AG08396 (cell line): ENCODE measurements around the gene UBE4B.
A peak's percentile ranks its signal among the peaks of the same experiment; 100 is the strongest.

ENCODE experiments used
- DNase-seq: peaks from one replicate; pipeline ENCODE4 v3.0.0; 2012; ENCODE audit warnings: low spot score, mixed read lengths

UBE4B gene

GRCh38 chr1:10042746-10043145 is 10.0 kb downstream of the UBE4B start:
- no peak for DNase-seq

- DNase-seq: peak; percentile 43
Measured at GRCh38 chr1:10045480-10046355, 13.0 kb downstream of the UBE4B start.

GRCh38 chr1:10046356-10047085 is 13.8 kb downstream of the UBE4B start:
- no peak for DNase-seq

GRCh38 chr1:10048601-10049000 is 15.8 kb downstream of the UBE4B start:
- no peak for DNase-seq

- no peak for DNase-seq
Measured at GRCh38 chr1:10050611-10051010, 17.9 kb downstream of the UBE4B start.

- no peak for DNase-seq
Measured at GRCh38 chr1:10051656-10052055, 18.9 kb downstream of the UBE4B start.

GRCh38 chr1:10052347-10052746 is 19.6 kb downstream of the UBE4B start:
- no peak for DNase-seq

- no peak for DNase-seq
Measured at GRCh38 chr1:10054465-10054864, 21.7 kb downstream of the UBE4B start.

GRCh38 chr1:10056599-10056987 is 23.8 kb downstream of the UBE4B start:
- DNase-seq: no peak

- DNase-seq: no peak
Measured at GRCh38 chr1:10057343-10057742, 24.6 kb downstream of the UBE4B start.

- DNase-seq: no peak
Measured at GRCh38 chr1:10057796-10058195, 25.0 kb downstream of the UBE4B start.

GRCh38 chr1:10059342-10059718 is 26.6 kb downstream of the UBE4B start:
- DNase-seq: no peak

GRCh38 chr1:10060311-10061100 is 27.7 kb downstream of the UBE4B start:
- no peak for DNase-seq

GRCh38 chr1:10061276-10061675 is 28.5 kb downstream of the UBE4B start:
- DNase-seq: no peak

- no peak for DNase-seq
Measured at GRCh38 chr1:10063878-10064277, 31.1 kb downstream of the UBE4B start.

GRCh38 chr1:10064416-10065343 is 31.9 kb downstream of the UBE4B start:
- DNase-seq: no peak

GRCh38 chr1:10065344-10065685 is 32.6 kb downstream of the UBE4B start:
- DNase-seq: no peak

- DNase-seq: no peak
Measured at GRCh38 chr1:10065760-10066159, 33.0 kb downstream of the UBE4B start.

- DNase-seq: no peak
Measured at GRCh38 chr1:10068605-10069294, 36.0 kb downstream of the UBE4B start.

- DNase-seq: no peak
Measured at GRCh38 chr1:10070206-10070605, 37.4 kb downstream of the UBE4B start.

GRCh38 chr1:10071640-10072039 is 38.9 kb downstream of the UBE4B start:
- no peak for DNase-seq
